Right renal pelvis (tissue), 4 donors: Measurements from ENCODE around the gene MRM1. TPM values are rescaled to one million over a fixed set of nuclear protein-coding genes. Genes with fewer than 3 reads are reported as not detected.

Experiments used
- DNase-seq, 4 donors: peaks; one replicate each; pipeline ENCODE4 v3.0.0-alpha.2; 2013; ENCODE audit warnings: low read depth in 4 of 4, low spot score in 3 of 4, missing footprints in 1 of 4
- polyA plus RNA-seq, 4 donors: library from polyadenylated mRNA; unstranded; fragments of 120-200 nt; gene quantifications; one replicate each; pipeline ENCODE4 v1.2.1, GENCODE V29; 2013; ENCODE audit not compliant: insufficient read length in 4 of 4

The MRM1 gene
- polyA plus RNA-seq: 1 to 10 TPM; 3.7 to 4.9 (median 4.1) TPM

DNA sequence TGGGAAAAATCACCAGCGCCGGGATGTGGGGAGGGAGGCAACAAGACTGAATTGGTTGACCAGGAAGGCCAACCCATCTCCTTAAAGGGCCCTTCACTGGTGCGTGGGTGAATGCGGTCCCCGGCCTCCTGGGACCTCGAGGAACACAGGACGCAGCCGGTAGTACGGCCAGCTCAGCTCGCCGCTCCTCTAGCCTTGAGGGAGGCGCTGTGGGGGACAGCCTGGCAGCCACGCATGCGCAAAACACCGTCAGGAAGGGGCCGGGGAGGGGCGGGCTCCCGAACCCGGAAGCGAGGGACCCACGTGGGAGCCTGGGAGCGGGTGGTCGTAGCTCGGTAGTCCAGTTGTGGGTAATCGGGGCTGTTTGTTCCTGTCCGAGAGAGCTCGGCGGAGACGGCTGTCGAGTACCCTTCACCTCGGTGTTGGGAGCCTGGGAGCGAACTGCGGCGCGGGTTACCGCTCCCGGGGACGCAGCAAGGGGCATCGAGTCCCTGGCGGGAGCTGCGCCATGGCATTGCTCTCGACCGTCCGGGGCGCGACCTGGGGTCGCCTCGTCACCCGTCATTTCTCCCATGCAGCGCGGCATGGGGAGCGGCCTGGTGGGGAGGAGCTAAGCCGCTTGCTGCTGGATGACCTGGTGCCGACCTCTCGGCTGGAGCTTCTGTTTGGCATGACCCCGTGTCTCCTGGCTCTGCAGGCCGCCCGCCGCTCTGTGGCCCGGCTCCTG is at the start of gene MRM1:
Gene MRM1 (plus strand): TSS at position 281 of the 727 bp plus-strand sequence. CDS start 228 bp downstream, at position 509.
- peak; percentile 77 to 86 (median 82) for DNase-seq

DNA sequence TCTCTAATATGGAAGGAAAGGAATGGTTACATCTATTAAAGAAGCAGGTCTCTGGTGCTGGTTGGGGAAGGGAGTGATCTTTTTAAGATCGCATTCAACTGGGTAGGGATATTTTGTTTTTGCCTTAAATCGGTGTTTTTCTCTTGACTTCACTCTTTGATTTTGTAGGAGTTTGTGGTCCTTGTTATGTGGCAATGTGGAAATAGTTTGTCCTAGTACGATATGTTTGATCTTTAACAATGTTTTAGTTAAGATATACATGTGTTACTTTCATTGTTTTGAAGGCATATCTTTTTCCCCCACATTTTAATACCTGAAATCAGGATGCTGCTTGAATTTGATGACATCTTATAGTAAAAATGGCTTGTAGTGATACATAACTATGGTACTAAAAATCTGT is 47.9 kb upstream of the MRM1 start:
- no peak for DNase-seq

- no peak for DNase-seq
Observed at GRCh38 chr17:36566081-36566480, 35.3 kb upstream of the MRM1 start.

DNA sequence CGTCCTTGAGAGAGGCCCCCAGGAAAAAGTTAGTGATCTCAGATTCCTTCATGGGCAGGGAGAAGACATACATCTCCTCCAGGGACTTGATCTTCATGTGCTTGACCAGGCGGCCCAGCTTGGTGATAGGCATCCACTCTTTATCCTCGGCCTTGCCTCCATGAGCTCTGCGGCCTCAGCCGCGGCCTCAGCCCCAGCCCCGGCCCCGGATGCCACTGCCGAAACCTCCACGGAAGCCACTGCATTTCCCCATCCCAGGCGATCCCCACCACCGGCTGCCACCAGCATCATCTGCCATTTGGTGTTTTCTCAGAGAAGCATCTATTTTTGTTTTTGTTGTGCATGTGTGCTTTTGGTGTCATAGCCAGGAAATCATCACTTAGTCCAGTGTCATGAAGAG is 26.4 kb upstream of the MRM1 start:
- no peak for DNase-seq

DNA sequence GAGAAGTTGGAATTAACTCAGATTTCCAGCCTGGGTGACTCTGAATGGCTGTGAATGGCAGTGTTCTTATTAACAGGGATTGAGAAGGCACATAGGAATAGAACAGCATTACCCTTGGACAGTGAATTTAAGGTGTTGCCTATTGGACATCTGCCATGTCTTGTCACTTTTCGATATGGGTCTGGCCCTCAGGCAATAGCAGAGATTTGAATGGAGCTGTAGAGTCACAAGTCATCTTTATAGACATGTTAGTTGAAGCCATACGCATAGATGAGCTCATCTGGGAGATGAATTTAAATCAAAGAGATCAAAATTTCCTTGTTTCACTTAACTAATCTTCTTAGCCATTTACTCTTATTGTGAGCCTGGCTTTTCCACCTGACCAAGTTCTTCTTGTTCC is 24.6 kb upstream of the MRM1 start:
- DNase-seq: no peak

GRCh38 chr17:36578671-36579070 is 22.7 kb upstream of the MRM1 start:
- DNase-seq: no peak

GRCh38 chr17:36583787-36584186 is 17.6 kb upstream of the MRM1 start:
- DNase-seq: no peak

DNA sequence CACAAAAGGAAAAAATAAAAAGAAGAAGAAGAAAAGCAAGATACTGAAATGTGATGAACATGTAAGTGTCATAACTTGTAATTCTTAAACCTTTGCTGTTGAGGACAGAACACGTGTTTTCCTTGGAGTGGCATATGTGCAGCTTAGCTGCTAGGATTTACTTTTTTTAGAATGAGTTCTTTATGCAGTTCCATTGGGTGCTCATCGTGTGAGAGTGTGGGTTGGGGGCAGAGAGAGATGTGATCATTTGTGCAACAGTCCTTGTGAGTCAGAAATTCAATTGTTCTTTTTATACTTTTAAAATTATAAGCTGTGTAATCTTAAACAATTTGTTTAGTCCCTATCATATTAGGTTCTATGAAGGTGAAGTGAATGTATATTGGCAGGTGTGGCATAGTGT is 15.2 kb upstream of the MRM1 start:
- DNase-seq: no peak

DNA sequence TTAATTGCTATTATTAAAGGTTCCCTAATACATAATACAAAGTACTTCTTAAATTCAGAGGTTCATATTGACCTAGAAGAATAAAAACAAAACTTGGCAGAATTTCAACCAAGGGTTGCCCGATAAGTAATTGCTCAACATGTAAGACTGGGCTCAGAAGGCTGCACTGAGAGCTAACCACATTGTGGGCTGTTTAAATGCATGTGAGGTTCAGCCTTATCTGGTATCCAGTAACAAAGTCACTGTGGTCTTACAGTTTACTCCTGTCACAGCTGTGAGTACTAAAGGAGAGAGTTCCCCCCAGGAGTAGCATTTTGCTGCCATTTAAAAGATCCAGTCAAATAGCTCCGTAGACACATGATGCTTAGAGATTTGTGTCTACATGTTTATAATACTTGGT is 11.3 kb upstream of the MRM1 start:
- DNase-seq: no peak

DNA sequence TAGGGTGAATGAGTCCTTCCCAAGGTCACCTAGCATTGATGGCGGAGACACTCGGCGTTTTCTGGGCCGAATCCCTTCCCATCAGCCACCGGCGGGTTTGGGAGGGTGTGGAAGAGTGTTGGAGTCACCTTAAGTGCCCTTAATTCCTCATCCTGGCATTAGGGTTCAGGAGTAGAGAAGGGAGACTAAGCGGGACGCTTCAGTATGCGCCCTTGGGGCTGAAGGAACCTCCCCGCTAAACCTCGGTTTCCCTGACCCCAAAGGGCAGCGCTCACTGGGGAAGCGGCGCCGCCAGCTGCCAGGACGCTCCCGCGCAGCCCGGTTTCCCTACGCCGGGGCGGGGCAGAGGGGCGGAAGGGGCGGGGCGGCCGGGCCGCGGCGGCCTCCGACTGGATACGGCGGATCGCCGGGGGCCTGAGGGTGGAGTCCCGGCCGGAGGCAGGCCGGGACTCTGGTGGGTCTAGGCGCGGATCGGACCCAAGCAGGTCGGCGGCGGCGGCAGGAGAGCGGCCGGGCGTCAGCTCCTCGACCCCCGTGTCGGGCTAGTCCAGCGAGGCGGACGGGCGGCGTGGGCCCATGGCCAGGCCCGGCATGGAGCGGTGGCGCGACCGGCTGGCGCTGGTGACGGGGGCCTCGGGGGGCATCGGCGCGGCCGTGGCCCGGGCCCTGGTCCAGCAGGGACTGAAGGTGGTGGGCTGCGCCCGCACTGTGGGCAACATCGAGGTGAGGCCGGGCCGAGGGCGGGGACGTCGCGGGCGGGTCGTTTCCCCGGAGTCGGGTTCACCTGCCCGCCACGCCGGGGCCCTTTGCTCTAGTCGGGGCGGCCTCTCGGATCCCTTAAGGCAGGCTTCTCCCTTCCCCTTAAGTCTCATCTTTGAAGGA is 9.7 kb upstream of the MRM1 start, which contains the start of gene DHRS11:
Gene DHRS11 (plus strand): TSS at position 446 of the 882 bp plus-strand sequence. CDS start 131 bp downstream, at position 577.
- no peak for DNase-seq

DNA sequence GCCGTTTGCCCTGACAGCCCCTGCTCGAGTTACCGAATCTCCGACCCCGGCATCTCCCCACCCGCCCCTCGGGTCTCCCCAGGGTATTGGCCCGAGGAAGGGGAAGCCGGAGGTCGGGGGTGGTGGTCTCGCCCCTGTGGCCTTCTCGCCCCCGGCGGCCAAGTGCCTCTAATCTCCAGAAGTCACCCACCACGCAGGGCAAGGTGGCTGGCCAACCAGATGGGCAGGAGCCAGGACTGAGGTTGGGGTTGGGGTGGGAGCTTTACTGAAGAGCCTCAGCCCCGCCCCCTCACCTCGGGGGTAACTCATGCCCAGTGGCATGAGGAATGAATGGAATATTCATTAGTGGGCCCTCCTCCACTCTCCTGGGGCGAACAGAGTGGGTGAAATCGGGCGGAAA is 9.1 kb upstream of the MRM1 start:
- DNase-seq: no peak

- DNase-seq: no peak
Observed at GRCh38 chr17:36592716-36593321, 8.6 kb upstream of the MRM1 start.

DNA sequence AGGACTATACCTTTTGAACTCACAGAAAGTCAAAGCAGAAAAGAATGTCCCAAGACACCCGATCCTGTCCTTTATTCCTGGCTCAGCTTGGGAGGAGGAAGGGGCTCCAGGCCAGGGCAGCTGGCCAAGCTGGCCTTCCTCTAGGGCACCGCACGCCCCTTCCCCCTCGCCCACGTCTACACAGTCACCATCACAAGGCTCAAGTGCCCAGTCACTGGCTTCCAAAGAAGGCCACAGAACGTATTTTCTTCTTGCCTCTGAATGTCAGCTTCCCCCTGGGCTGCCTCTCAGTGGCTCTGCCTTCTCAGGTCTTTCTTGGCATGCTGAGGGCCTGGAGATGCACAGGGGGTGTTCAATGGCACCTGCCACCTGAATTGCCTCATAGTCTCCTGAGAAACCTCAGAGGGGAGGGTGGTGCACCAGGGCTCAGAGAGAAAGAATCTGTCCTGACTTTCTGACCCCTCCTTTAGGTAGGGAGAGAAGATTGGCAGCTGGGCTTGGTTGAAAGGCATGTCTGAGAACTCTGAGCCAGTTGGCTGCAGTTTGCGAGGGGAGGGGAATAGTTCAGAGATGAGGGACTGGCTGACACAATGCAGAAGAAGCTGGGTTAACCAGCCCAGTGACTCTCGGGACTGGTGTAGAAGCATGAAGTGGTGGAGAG is 7.6 kb upstream of the MRM1 start:
- DNase-seq: no peak

GRCh38 chr17:36594626-36595401 is 6.6 kb upstream of the MRM1 start:
- no peak for DNase-seq

- no peak for DNase-seq
Observed at GRCh38 chr17:36597226-36597625, 4.2 kb upstream of the MRM1 start.

GRCh38 chr17:36597866-36598777 is 3.3 kb upstream of the MRM1 start:
- DNase-seq: no peak

- no peak for DNase-seq
Observed at GRCh38 chr17:36598951-36599401, 2.4 kb upstream of the MRM1 start.

GRCh38 chr17:36599546-36600250 is 1.7 kb upstream of the MRM1 start:
- DNase-seq: no peak
